HepG2 (cell line): ENCODE measurements around the gene RING1. TPM values are rescaled to one million over a fixed set of nuclear protein-coding genes. Genes with fewer than 3 reads are reported as not detected.

Experiments
- ATAC-seq: fragments of 200-7000 bp; cut with Tn5 transposase; 3 replicates; pipeline ENCODE4 v1.9.1; 2020; ENCODE audit warnings: mild to moderate bottlenecking, moderate library complexity
- BruUV-seq: library from RNA; stranded (reverse); fragments of 400-500 nt; replicated peaks from 2 replicates; lab custom pipeline; 2021; lab: Mats Ljungman, UMichigan
- CTCF ChIA-PET: fragments of 300-600 bp; formaldehyde crosslinking; extraction: SDS; loops from one replicate; lab custom pipeline; 2021; ENCODE audit warnings: low total read pairs, inconsistent platforms, low intra/inter-chr PET ratio; lab: Yijun Ruan, JAX
- POLR2A ChIA-PET: fragments of 350-600 bp; sonication (Branson Sonifier 250); formaldehyde crosslinking; loops from one replicate; lab custom pipeline; 2020; ENCODE audit warnings: antibody characterized with exemption, inconsistent platforms; lab: Yijun Ruan, JAX
- DNase-seq: peaks from one replicate; pipeline ENCODE4 v3.0.0-alpha.2; 2015; ENCODE audit warnings: low spot score
- FAIRE-seq: peaks from 3 replicates; lab custom pipeline; 2011; peaks lifted over from hg19 to GRCh38; lab: Jason Lieb, UNC
- H2AFZ ChIP-seq: one replicate; pipeline ENCODE4 v1.6.1; 2011; ENCODE audit warnings: low read length, inconsistent platforms
- H3K27ac ChIP-seq: fragments of 300-600 bp; 3 replicates; pipeline ENCODE4 v1.8.0; 2011; ENCODE audit warnings: mixed run types, mild to moderate bottlenecking, mixed read lengths, low read length, inconsistent platforms; ENCODE audit not compliant: insufficient read depth; ENCODE audit errors: extremely low read length
- H3K27me3 ChIP-seq, 2 experiments: fragments of 200-600 bp in 1 of 2; 2 replicates in 1 of 2; 3 replicates in 1 of 2; pipeline versions ENCODE4 v1.6.0 to v1.8.0; 2011; ENCODE audit warnings: low read length in 2 of 2, mild to moderate bottlenecking in 2 of 2, moderate library complexity in 2 of 2, inconsistent platforms in 1 of 2; ENCODE audit not compliant: insufficient read depth in 2 of 2, control insufficient read depth in 1 of 2
- H3K36me3 ChIP-seq, 2 experiments: fragments of 200-600 bp in 1 of 2; replicated peaks in 1 of 2; 2 replicates in 1 of 2; 3 replicates in 1 of 2; pipeline versions ENCODE4 v1.5.1 to v1.8.0; 2011; ENCODE audit warnings: low read length in 2 of 2, inconsistent platforms in 1 of 2; ENCODE audit not compliant: insufficient read depth in 2 of 2, control insufficient read depth in 1 of 2
- H3K4me1 ChIP-seq: 2 replicates; pipeline ENCODE4 v1.5.1; 2012; ENCODE audit warnings: low read length, inconsistent platforms; ENCODE audit not compliant: insufficient read depth
- H3K4me2 ChIP-seq: 2 replicates; pipeline ENCODE4 v1.6.0; 2011; ENCODE audit warnings: low read depth, low read length, inconsistent platforms
- H3K4me3 ChIP-seq, 3 experiments: fragments of 200-600 bp in 1 of 3; sonication (generic), shearing (Covaris generic) in 1 of 3; replicated peaks in 1 of 3; 2 replicates each; pipeline ENCODE4 v1.5.1; 2011 to 2016; ENCODE audit warnings: low read length in 3 of 3, inconsistent platforms in 2 of 3, low read depth in 2 of 3, mild to moderate bottlenecking in 2 of 3, control low read depth in 1 of 3, mixed read lengths in 1 of 3; ENCODE audit not compliant: insufficient read depth in 1 of 3
- H3K79me2 ChIP-seq: one replicate; pipeline ENCODE4 v1.6.1; 2011; ENCODE audit warnings: low read length, inconsistent platforms; ENCODE audit not compliant: insufficient read depth
- H3K9ac ChIP-seq: 2 replicates; pipeline ENCODE4 v1.6.0; 2011; ENCODE audit warnings: mild to moderate bottlenecking, low read depth, low read length, inconsistent platforms; ENCODE audit not compliant: insufficient read depth
- H3K9me3 ChIP-seq: 2 replicates; pipeline ENCODE4 v1.5.1; 2012; ENCODE audit warnings: mild to moderate bottlenecking, low read length
- H4K20me1 ChIP-seq: 2 replicates; pipeline ENCODE4 v1.6.0; 2011; ENCODE audit warnings: inconsistent platforms, mild to moderate bottlenecking, low read length, moderate library complexity; ENCODE audit not compliant: insufficient read depth
- ATF7-NPFF ChIP-seq: sonication (generic); formaldehyde crosslinking; IDR thresholded peaks from 2 replicates; pipeline ENCODE4 v1.8.1; 2023; ENCODE audit warnings: mild to moderate bottlenecking, low read depth, missing genetic modification reagents, moderate library complexity
- ETS1 ChIP-seq: sonication (generic); formaldehyde crosslinking; IDR thresholded peaks from 2 replicates; pipeline ENCODE4 v1.4.0; 2020; ENCODE audit warnings: missing genetic modification reagents
- GPBP1L1 ChIP-seq: sonication (generic); formaldehyde crosslinking; IDR thresholded peaks from 2 replicates; pipeline ENCODE4 v1.5.0; 2020; ENCODE audit warnings: mild to moderate bottlenecking, missing genetic modification reagents
- GZF1 ChIP-seq: sonication (generic); formaldehyde crosslinking; IDR thresholded peaks from 2 replicates; pipeline ENCODE4 v1.5.1; 2020; ENCODE audit warnings: mild to moderate bottlenecking, missing genetic modification reagents
- NR1H2 ChIP-seq: sonication (generic); formaldehyde crosslinking; IDR thresholded peaks from 2 replicates; pipeline ENCODE4 v1.8.1; 2022; ENCODE audit warnings: low read depth, missing genetic modification reagents, borderline replicate concordance
- PBX3 ChIP-seq: sonication (generic); formaldehyde crosslinking; IDR thresholded peaks from 2 replicates; pipeline ENCODE4 v1.8.1; 2023; ENCODE audit warnings: missing genetic modification reagents, inconsistent platforms, borderline replicate concordance
- PCBP2 ChIP-seq: fragments of 200-400 bp; formaldehyde crosslinking; optimal IDR thresholded peaks from 2 replicates; pipeline ENCODE3; 2018; ENCODE audit warnings: low read length, low read depth; ENCODE audit not compliant: poor library complexity, severe bottlenecking
- PHF21A ChIP-seq: sonication (generic); formaldehyde crosslinking; IDR thresholded peaks from 2 replicates; pipeline ENCODE4 v1.5.0; 2020; ENCODE audit warnings: mild to moderate bottlenecking, missing genetic modification reagents
- SIX4 ChIP-seq: sonication (generic); formaldehyde crosslinking; IDR thresholded peaks from 2 replicates; pipeline ENCODE4 v1.4.0; 2020; ENCODE audit warnings: missing genetic modification reagents
- TCF7L2 ChIP-seq: IDR thresholded peaks from 2 replicates; pipeline ENCODE4 v1.6.1; 2011; ENCODE audit warnings: mild to moderate bottlenecking, low read depth, low read length, moderate library complexity
- THAP11 ChIP-seq: IDR thresholded peaks from 2 replicates; pipeline ENCODE4 v1.6.1; 2016; ENCODE audit warnings: missing biosample characterization, missing genetic modification reagents
- TOPORS ChIP-seq: sonication (generic); formaldehyde crosslinking; IDR thresholded peaks from 2 replicates; pipeline ENCODE4 v1.8.0; 2023; ENCODE audit warnings: mild to moderate bottlenecking, missing genetic modification reagents
- ZFP36 ChIP-seq: fragments of 150-350 bp; IDR thresholded peaks from 2 replicates; pipeline ENCODE4 v1.6.1; 2018; ENCODE audit warnings: borderline replicate concordance, low read length, low read depth; ENCODE audit not compliant: partially characterized antibody
- ZNF263 ChIP-seq: sonication (generic); formaldehyde crosslinking; IDR thresholded peaks from 2 replicates; pipeline ENCODE4 v1.4.0; 2020; ENCODE audit warnings: missing genetic modification reagents
- ZNF567 ChIP-seq: sonication (generic); formaldehyde crosslinking; IDR thresholded peaks from 2 replicates; pipeline ENCODE4 v1.8.1; 2023; ENCODE audit warnings: mild to moderate bottlenecking, missing genetic modification reagents, borderline replicate concordance
- ZNF746 ChIP-seq: sonication (generic); formaldehyde crosslinking; IDR thresholded peaks from 2 replicates; pipeline ENCODE4 v1.8.0; 2022; ENCODE audit warnings: mild to moderate bottlenecking, missing genetic modification reagents
- WGBS: methylation state at CpG from one replicate; pipeline ENCODE4 v1.1.6; 2017; ENCODE audit warnings: low lambda C conversion rate; 5-methylcytosine and 5-hydroxymethylcytosine counted together
- in situ Hi-C: cut with HindIII; loops from 2 replicates; pipeline ENCODE4 v1.10.0; 2017; ENCODE audit warnings: low pct_unique_long_range_greater_than_20kb; ENCODE audit not compliant: extremely low pct_ligation_motif_present
- intact Hi-C: fragments of 100-400 bp; cut with micrococcal nuclease; formaldehyde crosslinking; loops from one replicate; pipeline ENCODE4 v1.10.0; 2022; ENCODE audit not compliant: unreplicated experiment
- polyA plus RNA-seq, 8 experiments: library from polyadenylated mRNA; depleted of rRNA in 3 of 8; stranded (reverse) in 7 of 8; unstranded in 1 of 8; fragments of >200 nt; fragmentation: Illumina TruSeq in 4 of 8; extraction: Trizol in 4 of 8; gene quantifications; 2 replicates each; pipeline versions ENCODE4 v1.2.1 to v1.2.3, GENCODE V29; 2011 to 2016; ENCODE audit warnings: low read depth in 4 of 8, missing spikeins in 1 of 8, mixed read lengths in 1 of 8; ENCODE audit not compliant: insufficient read depth in 1 of 8
- total RNA-seq, 5 experiments: library from RNA; depleted of rRNA; stranded (reverse); fragments of >200 nt; fragmentation: Illumina TruSeq; extraction: Trizol; gene quantifications; 2 replicates each; pipeline ENCODE4 v1.2.3, GENCODE V29; 2016; ENCODE audit warnings: low read depth in 1 of 5
- TF ChIP-seq, protein P1 (sequence below): sonication (generic); formaldehyde crosslinking; IDR thresholded peaks from 2 replicates; pipeline ENCODE4 v1.4.0; 2020; ENCODE audit warnings: mild to moderate bottlenecking, missing genetic modification reagents

Gene RING1
- total and polyA plus RNA-seq, 2 of the 13 experiments (the other 11 are each of a cell fraction or from before 2014, with no cell fraction given), result 23.9 to 33.6 TPM

- Histone ChIP-seq H3K27me3 (peaks cover 2 to 39% of the 10 kb centered on the region in 2 experiments; a peak in 4 of 5 replicates), H3K4me1 (no peaks in the 10 kb centered on the region), H2AFZ (no peak overlapping the region), H3K4me2 (no peak overlapping the region), H4K20me1 (no peaks in the 10 kb centered on the region), H3K4me3 (no peak overlapping the region), H3K79me2 (no peaks in the 10 kb centered on the region), H3K36me3 (no peaks in the 10 kb centered on the region), H3K9me3 (no peaks in the 10 kb centered on the region), H3K27ac (no peak overlapping the region), H3K9ac (no peak overlapping the region)
- FAIRE-seq, result no peak
- ChIA-PET CTCF (no interaction called here), POLR2A (interaction anchor here (1.6 kb wide), 1 partner anchor 14 kb away, joined by 6 read pairs; no protein-coding TSS in a partner anchor)
- DNase-seq, result no peak
- TF ChIP-seq THAP11 (no peak), TCF7L2 (no peak), ZNF746 (CRISPR knock-in tag) (no peak), NR1H2 (CRISPR knock-in tag) (no peak), ETS1 (CRISPR knock-in tag) (no peak), PHF21A (CRISPR knock-in tag) (no peak), PCBP2 (no peak), SIX4 (no peak), GPBP1L1 (CRISPR knock-in tag) (no peak), ZNF567 (CRISPR knock-in tag) (no peak), PBX3 (no peak), TOPORS (CRISPR knock-in tag) (no peak), ATF7-NPFF (CRISPR knock-in tag) (no peak), ZFP36 (no peak), GZF1 (CRISPR knock-in tag) (no peak), ZNF263 (CRISPR knock-in tag) (no peak)
- TF ChIP-seq, protein P1, sequence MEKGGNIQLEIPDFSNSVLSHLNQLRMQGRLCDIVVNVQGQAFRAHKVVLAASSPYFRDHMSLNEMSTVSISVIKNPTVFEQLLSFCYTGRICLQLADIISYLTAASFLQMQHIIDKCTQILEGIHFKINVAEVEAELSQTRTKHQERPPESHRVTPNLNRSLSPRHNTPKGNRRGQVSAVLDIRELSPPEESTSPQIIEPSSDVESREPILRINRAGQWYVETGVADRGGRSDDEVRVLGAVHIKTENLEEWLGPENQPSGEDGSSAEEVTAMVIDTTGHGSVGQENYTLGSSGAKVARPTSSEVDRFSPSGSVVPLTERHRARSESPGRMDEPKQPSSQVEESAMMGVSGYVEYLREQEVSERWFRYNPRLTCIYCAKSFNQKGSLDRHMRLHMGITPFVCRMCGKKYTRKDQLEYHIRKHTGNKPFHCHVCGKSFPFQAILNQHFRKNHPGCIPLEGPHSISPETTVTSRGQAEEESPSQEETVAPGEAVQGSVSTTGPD (CRISPR knock-in tag), result no peak
- intact Hi-C loops (no loop called here), in situ Hi-C loops (no loop called here)
- ATAC-seq, result no peak
- WGBS, result 6% methylated on average over 6 of the region's 6 CpGs
- BruUV-seq, result no TSS peak
Measured at GRCh38 chr6:33235221-33235634, 26.9 kb downstream of the RING1 start.
